Neural crest cell (in vitro differentiated cells): ENCODE data around the gene TET3. TPM values are rescaled to one million over a fixed set of nuclear protein-coding genes. Genes with fewer than 3 reads are reported as not detected.

Experiments
- DNase-seq: peaks from one replicate; pipeline ENCODE4 v3.0.0; 2021; ENCODE audit warnings: low read depth, mixed read lengths, low spot score
- H3K27ac Mint-ChIP-seq: one replicate; pipeline ENCODE4 v1.8.0; 2021; ENCODE audit warnings: mild to moderate bottlenecking, mixed read lengths; ENCODE audit not compliant: unreplicated experiment
- H3K27me3 Mint-ChIP-seq: 2 replicates; pipeline ENCODE4 v1.8.0; 2021; ENCODE audit warnings: low read depth, mild to moderate bottlenecking, mixed read lengths
- H3K36me3 Mint-ChIP-seq: 2 replicates; pipeline ENCODE4 v1.8.0; 2021; ENCODE audit warnings: low read depth, mild to moderate bottlenecking, mixed read lengths
- H3K4me1 Mint-ChIP-seq: 2 replicates; pipeline ENCODE4 v1.8.0; 2021; ENCODE audit warnings: mixed read lengths
- H3K4me3 Mint-ChIP-seq: one replicate; pipeline ENCODE4 v1.8.0; 2021; ENCODE audit warnings: mild to moderate bottlenecking, mixed read lengths
- H3K9me3 Mint-ChIP-seq: 2 replicates; pipeline ENCODE4 v1.8.0; 2021; ENCODE audit warnings: mixed read lengths
- CTCF ChIP-seq: fragments of 200-600 bp; sonication (generic); conservative IDR thresholded peaks from 2 replicates; pipeline ENCODE4 v1.5.0; 2021; ENCODE audit warnings: antibody characterized with exemption, mild to moderate bottlenecking
- total RNA-seq: library from RNA; stranded (reverse); gene quantifications from 2 replicates; pipeline ENCODE4 v1.2.1, GENCODE V29; 2021

Gene TET3
- total RNA-seq, 1 donor from 2014 or later, result 30.3 TPM

GRCh38 chr2:73961823-73962615, 22.7 kb upstream of the TET3 start:
- no peaks in the 10 kb centered on the region for H3K27me3 Mint-ChIP-seq

GRCh38 chr2:73962798-73963197, 21.9 kb upstream of the TET3 start:
- peaks cover 6% of the 10 kb centered on the region for H3K9me3 Mint-ChIP-seq
- DNase-seq, result no peak
- H3K27ac Mint-ChIP-seq, result no peak overlapping the region
- H3K36me3 Mint-ChIP-seq, result peaks cover 24% of the 10 kb centered on the region
- no peak for TF ChIP-seq CTCF
- no peaks in the 10 kb centered on the region for H3K27me3 Mint-ChIP-seq
- no peaks in the 10 kb centered on the region for H3K4me1 Mint-ChIP-seq
- no peak overlapping the region for H3K4me3 Mint-ChIP-seq

More at GRCh38 chr2:73961823-73962615, 22.7 kb upstream of the TET3 start:
- peaks cover 6% of the 10 kb centered on the region for H3K9me3 Mint-ChIP-seq
- no peaks in the 10 kb centered on the region for H3K4me1 Mint-ChIP-seq
- TF ChIP-seq CTCF, result no peak
- no peak overlapping the region for H3K27ac Mint-ChIP-seq
- no peak for DNase-seq
- H3K36me3 Mint-ChIP-seq, result peaks cover 26% of the 10 kb centered on the region
- no peak overlapping the region for H3K4me3 Mint-ChIP-seq

- no peaks in the 10 kb centered on the region for H3K4me1 Mint-ChIP-seq
- no peak for DNase-seq
- H3K9me3 Mint-ChIP-seq, result peaks cover 6% of the 10 kb centered on the region
- no peak overlapping the region for H3K4me3 Mint-ChIP-seq
- H3K36me3 Mint-ChIP-seq, result peaks cover 22% of the 10 kb centered on the region
- H3K27ac Mint-ChIP-seq, result no peak overlapping the region
- no peak for TF ChIP-seq CTCF
- no peaks in the 10 kb centered on the region for H3K27me3 Mint-ChIP-seq
Measured at GRCh38 chr2:73963385-73964120, 21.2 kb upstream of the TET3 start.

- TF ChIP-seq CTCF, result no peak
- H3K4me3 Mint-ChIP-seq, result no peak overlapping the region
- peaks cover 6% of the 10 kb centered on the region for H3K9me3 Mint-ChIP-seq
- peaks cover 17% of the 10 kb centered on the region for H3K36me3 Mint-ChIP-seq
- no peak overlapping the region for H3K27ac Mint-ChIP-seq
- no peaks in the 10 kb centered on the region for H3K4me1 Mint-ChIP-seq
- no peak for DNase-seq
- H3K27me3 Mint-ChIP-seq, result no peaks in the 10 kb centered on the region
Measured at GRCh38 chr2:73964223-73964622, 20.5 kb upstream of the TET3 start.

- TF ChIP-seq CTCF, result no peak
- H3K9me3 Mint-ChIP-seq, result peaks cover 6% of the 10 kb centered on the region
- H3K4me3 Mint-ChIP-seq, result no peak overlapping the region
- H3K27ac Mint-ChIP-seq, result no peak overlapping the region
- DNase-seq, result no peak
- no peaks in the 10 kb centered on the region for H3K4me1 Mint-ChIP-seq
- no peaks in the 10 kb centered on the region for H3K27me3 Mint-ChIP-seq
- H3K36me3 Mint-ChIP-seq, result peaks cover 11% of the 10 kb centered on the region
Measured at GRCh38 chr2:73965053-73965452, 19.7 kb upstream of the TET3 start.
